OCI-LY7 (cell line): ENCODE data around the gene NSUN2. TPM values are rescaled to one million over a fixed set of nuclear protein-coding genes. Genes with fewer than 3 reads are reported as not detected.

Experiments used
- BruUV-seq: library from RNA; stranded (reverse); fragments of 400-500 nt; replicated peaks from 2 replicates; lab custom pipeline; 2021; lab: Mats Ljungman, UMichigan
- CTCF ChIA-PET: fragments of 300-600 bp; sonication (Branson Sonifier 250); formaldehyde crosslinking; loops from one replicate; lab custom pipeline; 2022; ENCODE audit warnings: antibody characterized with exemption; ENCODE audit not compliant: unreplicated experiment; lab: Charles Lee
- POLR2A ChIA-PET: fragments of 300-600 bp; sonication (Branson Sonifier 250); formaldehyde crosslinking; loops from one replicate; lab custom pipeline; 2022; ENCODE audit warnings: antibody characterized with exemption; lab: Charles Lee
- DNase-seq: peaks from one replicate; pipeline ENCODE4 v3.0.0-alpha.2; 2015; ENCODE audit warnings: low spot score
- H2AFZ ChIP-seq: fragments of 200-600 bp; sonication (generic), shearing (Covaris generic); 2 replicates; pipeline ENCODE4 v1.6.1; 2014; ENCODE audit warnings: mild to moderate bottlenecking, antibody characterized with exemption, low read length, moderate library complexity
- H3K27ac ChIP-seq: fragments of 200-600 bp; sonication (generic); 2 replicates; pipeline ENCODE4 v1.5.1; 2014; ENCODE audit warnings: mixed run types, low read depth, mild to moderate bottlenecking, moderate library complexity, low read length, inconsistent platforms; ENCODE audit not compliant: poor library complexity, severe bottlenecking
- H3K36me3 ChIP-seq: fragments of 200-600 bp; sonication (generic); 2 replicates; pipeline ENCODE4 v1.6.1; 2014; ENCODE audit warnings: mild to moderate bottlenecking, antibody characterized with exemption, low read length, moderate library complexity, mixed read lengths; ENCODE audit not compliant: insufficient read depth
- H3K4me1 ChIP-seq: fragments of 200-600 bp; sonication (generic); 2 replicates; pipeline ENCODE4 v1.5.1; 2014; ENCODE audit warnings: mild to moderate bottlenecking, low read length; ENCODE audit not compliant: insufficient read depth, poor library complexity, severe bottlenecking
- H3K4me2 ChIP-seq: fragments of 200-600 bp; sonication (generic); 2 replicates; pipeline ENCODE4 v1.6.1; 2014; ENCODE audit warnings: mild to moderate bottlenecking, low read length
- H3K4me3 ChIP-seq: fragments of 200-600 bp; sonication (generic); 2 replicates; pipeline ENCODE4 v1.5.1; 2014; ENCODE audit warnings: mild to moderate bottlenecking, low read depth, low read length; ENCODE audit not compliant: poor library complexity, severe bottlenecking
- H3K79me2 ChIP-seq: fragments of 200-600 bp; sonication (generic); 2 replicates; pipeline ENCODE4 v1.6.1; 2016; ENCODE audit warnings: low read depth, mild to moderate bottlenecking, low read length, moderate library complexity, mixed read lengths; ENCODE audit not compliant: insufficient read depth
- H3K9me2 ChIP-seq: fragments of 200-600 bp; sonication (generic); 2 replicates; pipeline ENCODE4 v1.6.1; 2016; ENCODE audit warnings: mild to moderate bottlenecking, low read length, mixed read lengths; ENCODE audit not compliant: insufficient read depth
- H3K9me3 ChIP-seq: fragments of 200-600 bp; sonication (generic); 2 replicates; pipeline ENCODE4 v1.6.1; 2014; ENCODE audit warnings: mild to moderate bottlenecking, mixed run types, low read length, mixed read lengths
- H4K20me1 ChIP-seq: fragments of 200-600 bp; sonication (generic); 2 replicates; pipeline ENCODE4 v1.6.1; 2014; ENCODE audit warnings: mild to moderate bottlenecking, antibody characterized with exemption, low read length, moderate library complexity, mixed read lengths; ENCODE audit not compliant: insufficient read depth
- CTCF ChIP-seq: fragments of 200-600 bp; sonication (generic); conservative IDR thresholded peaks from 2 replicates; pipeline ENCODE4 v1.5.1; 2014; ENCODE audit warnings: mild to moderate bottlenecking, antibody characterized with exemption, low read length, moderate library complexity, mixed read lengths
- EZH2phosphoT487 ChIP-seq: fragments of 200-600 bp; sonication (generic); IDR thresholded peaks from 2 replicates; pipeline ENCODE4 v1.6.1; 2018; ENCODE audit warnings: low read depth, borderline replicate concordance, mild to moderate bottlenecking, mixed run types, antibody characterized with exemption, low read length, moderate library complexity, mixed read lengths
- intact Hi-C: fragments of 100-400 bp; cut with micrococcal nuclease; formaldehyde crosslinking; loops from one replicate; pipeline ENCODE4 v1.10.0; 2022; ENCODE audit not compliant: unreplicated experiment
- total RNA-seq, 2 experiments: library from RNA; depleted of rRNA in 1 of 2; stranded (reverse); fragments of >200 nt in 1 of 2; shearing (Covaris generic) in 1 of 2; gene quantifications; 2 replicates each; pipeline ENCODE4 v1.2.3, GENCODE V29; 2014 to 2022

The NSUN2 gene
- total RNA-seq, 2 experiments from 2014 or later, result 88.9 to 139 TPM

DNA sequence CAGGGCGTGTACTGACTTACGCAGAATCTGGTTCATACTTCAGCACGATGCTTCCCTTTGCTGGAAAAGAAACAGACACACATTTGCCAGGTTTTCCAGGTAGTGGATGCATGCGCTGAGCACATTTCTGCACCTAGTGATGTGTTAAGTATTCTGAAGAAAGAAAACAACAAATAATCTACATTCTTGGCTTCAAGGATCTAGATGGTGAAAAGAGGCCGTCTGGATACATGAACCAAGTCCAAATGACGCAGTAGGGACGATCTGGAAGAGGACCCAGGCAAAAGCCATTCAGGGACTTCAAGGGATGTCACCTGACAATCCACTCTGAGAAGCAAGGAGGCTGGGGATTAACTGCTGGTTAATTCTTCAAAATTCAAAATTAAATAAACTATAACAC lies 30.4 kb downstream of the NSUN2 start:
- BruUV-seq, result no TSS peak
- Histone ChIP-seq H3K36me3 (peaks cover 99% of the 10 kb centered on the region), H3K9me3 (no peaks in the 10 kb centered on the region), H3K4me2 (no peak overlapping the region), H3K27ac (no peak overlapping the region), H3K79me2 (no peaks in the 10 kb centered on the region), H3K4me3 (no peak overlapping the region), H3K4me1 (no peaks in the 10 kb centered on the region), H3K9me2 (no peaks in the 10 kb centered on the region), H4K20me1 (no peaks in the 10 kb centered on the region), H2AFZ (no peak overlapping the region)
- intact Hi-C loops, result no loop called here
- ChIA-PET CTCF (no interaction called here), POLR2A (no interaction called here)
- no peak for DNase-seq
- TF ChIP-seq EZH2phosphoT487 (no peak), CTCF (no peak)

- BruUV-seq, result no TSS peak
- ChIA-PET CTCF (no interaction called here), POLR2A (no interaction called here)
Measured at GRCh38 chr5:6601816-6602215, 31.0 kb downstream of the NSUN2 start.

More at GRCh38 chr5:6601816-6602215, 31.0 kb downstream of the NSUN2 start:
- TF ChIP-seq EZH2phosphoT487 (no peak), CTCF (no peak)
- no peaks in the 10 kb centered on the region for H4K20me1 ChIP-seq
- H3K79me2 ChIP-seq, result no peaks in the 10 kb centered on the region
- no peak overlapping the region for H3K27ac ChIP-seq
- DNase-seq, result no peak
- no peaks in the 10 kb centered on the region for H3K9me3 ChIP-seq
- H3K36me3 ChIP-seq, result peaks cover 99% of the 10 kb centered on the region
- no peak overlapping the region for H3K4me3 ChIP-seq
- no peaks in the 10 kb centered on the region for H3K4me1 ChIP-seq
- intact Hi-C loops, result no loop called here
- no peak overlapping the region for H2AFZ ChIP-seq
- no peaks in the 10 kb centered on the region for H3K9me2 ChIP-seq
- no peak overlapping the region for H3K4me2 ChIP-seq
